Stomach (tissue), 9 donors: ENCODE results near the gene PRKCE. TPM values are rescaled to one million over a fixed set of nuclear protein-coding genes. Genes with fewer than 3 reads are reported as not detected.

Experiments used
- DNase-seq, 2 donors: peaks; one replicate each; pipeline versions ENCODE4 v3.0.0 to v3.0.0-alpha.2; 2013 to 2019
- H3K27ac ChIP-seq, 5 donors: fragments of 200-600 bp in 4 of 5; sonication (generic) in 4 of 5; one replicate each; pipeline ENCODE4 v1.5.1; 2013 to 2019; ENCODE audit warnings: mild to moderate bottlenecking in 1 of 5, moderate library complexity in 1 of 5
- H3K27me3 ChIP-seq, 3 donors: fragments of 200-600 bp; sonication (generic); one replicate each; pipeline ENCODE4 v1.5.1; 2017 to 2019; ENCODE audit warnings: mixed run types in 1 of 3
- H3K36me3 ChIP-seq, 4 donors: fragments of 200-600 bp; sonication (generic); 1 replicate in 3 of 4; 2 replicates in 1 of 4; pipeline ENCODE4 v1.5.1; 2016 to 2019
- H3K4me1 ChIP-seq, 4 donors: fragments of 200-600 bp; sonication (generic); one replicate each; pipeline ENCODE4 v1.5.1; 2016 to 2019
- H3K4me3 ChIP-seq, 4 donors: fragments of 200-600 bp; sonication (generic) in 3 of 4; one replicate each; pipeline ENCODE4 v1.5.1; 2016 to 2019; ENCODE audit warnings: mild to moderate bottlenecking in 1 of 4
- H3K9me3 ChIP-seq, 4 donors: fragments of 200-600 bp; sonication (generic); one replicate each; pipeline ENCODE4 v1.5.1; 2016 to 2019
- CTCF ChIP-seq, 7 experiments: fragments of 450-650 bp in 4 of 7; fragments of 200-600 bp in 3 of 7; sonication (generic) in 3 of 7; IDR thresholded peaks; one replicate each; pipeline ENCODE4 v1.5.1; 2016 to 2019; ENCODE audit warnings: antibody characterized with exemption in 7 of 7, control low read depth in 2 of 7, mild to moderate bottlenecking in 1 of 7
- EP300 ChIP-seq: sonication (generic); formaldehyde crosslinking; IDR thresholded peaks from one replicate; pipeline ENCODE4 v1.6.1; 2017; ENCODE audit warnings: antibody characterized with exemption
- POLR2A ChIP-seq, 4 donors: fragments of 450-650 bp; IDR thresholded peaks; one replicate each; pipeline ENCODE4 v1.6.1; 2016; ENCODE audit warnings: antibody characterized with exemption in 4 of 4, control low read depth in 2 of 4, mild to moderate bottlenecking in 1 of 4, moderate library complexity in 1 of 4
- POLR2AphosphoS5 ChIP-seq, 3 donors: sonication (generic); formaldehyde crosslinking; IDR thresholded peaks; one replicate each; pipeline ENCODE4 v1.6.1; 2016; ENCODE audit warnings: antibody characterized with exemption in 3 of 3
- WGBS, 5 donors: extraction: QIAGEN DNeasy Blood & Tissue Kit in 3 of 5; methylation state at CpG; one replicate each; pipeline versions ENCODE4 v1.1.5 to v1.1.7; 2013 to 2018; 5-methylcytosine and 5-hydroxymethylcytosine counted together
- intact Hi-C: fragments of 100-400 bp; cut with DNase I; formaldehyde crosslinking; loops from one replicate; pipeline ENCODE4 v1.15.1; 2023; ENCODE audit warnings: low total_unique reads
- polyA plus RNA-seq, 3 donors: library from polyadenylated mRNA; stranded (reverse); fragments of 200-250 nt; gene quantifications; one replicate each; pipeline ENCODE4 v1.2.3, GENCODE V29; 2013
- total RNA-seq, 5 donors: library from RNA; depleted of rRNA; stranded (reverse); fragments of >200 nt; gene quantifications; one replicate each; pipeline versions ENCODE4 v1.1.0 to v1.2.3, GENCODE V29; 2014 to 2016
- donor health status: healthy with polysubstance abuse.
- donor health status: Bipolar disorder and iron deficiency.
- donor health status: healthy.

The PRKCE gene
- total and polyA plus RNA-seq, 8 donors: 2.0 to 92.0 (median 10.0) TPM

GRCh38 chr2:45647356-45647755 is 4.1 kb upstream of the PRKCE start:
- TF ChIP-seq POLR2A (IDR thresholded peaks at IDR 0.05) (no peak), EP300 (no peak), POLR2AphosphoS5 (IDR thresholded peaks at IDR 0.05) (no peak), CTCF (IDR thresholded peaks at IDR 0.05) (no peak)
- no peak overlapping the region for H3K4me3 ChIP-seq
- 80 to 89% (median 85%) methylated on average over 9 of the region's 9 CpGs for WGBS, 5 donors
- no peaks in the 10 kb centered on the region for H3K9me3 ChIP-seq
- H3K27me3 ChIP-seq: peaks cover 0 to 7% (median 0%) of the 10 kb centered on the region in 3 donors
- no peak overlapping the region for H3K27ac ChIP-seq
- peak in 1 of 2 donors; percentile 26 for DNase-seq
- intact Hi-C loops: no loop called here
- no peaks in the 10 kb centered on the region for H3K36me3 ChIP-seq
- H3K4me1 ChIP-seq: peaks cover 12 to 39% (median 25%) of the 10 kb centered on the region in 4 donors

- intact Hi-C loops: no loop called here
- Histone ChIP-seq H3K27ac (no peak overlapping the region), H3K9me3 (no peaks in the 10 kb centered on the region), H3K36me3 (no peaks in the 10 kb centered on the region), H3K27me3 (peaks cover 0 to under 1% (median 0%) of the 10 kb centered on the region in 3 donors), H3K4me3 (no peak overlapping the region), H3K4me1 (peaks cover 14 to 43% (median 31%) of the 10 kb centered on the region in 4 donors)
- 88 to 97% (median 95%) methylated on average over 3 of the region's 3 CpGs for WGBS, 5 donors
- no peak for DNase-seq
- TF ChIP-seq POLR2A (IDR thresholded peaks at IDR 0.05) (no peak), POLR2AphosphoS5 (IDR thresholded peaks at IDR 0.05) (no peak), CTCF (IDR thresholded peaks at IDR 0.05) (no peak), EP300 (no peak)
These were observed 3.4 kb upstream of the PRKCE start for GRCh38 chr2:45647986-45648520.

GRCh38 chr2:45648636-45649035 is 2.8 kb upstream of the PRKCE start:
- Histone ChIP-seq H3K4me1 (peaks cover 12 to 44% (median 30%) of the 10 kb centered on the region in 4 donors), H3K36me3 (no peaks in the 10 kb centered on the region), H3K27me3 (no peaks in the 10 kb centered on the region), H3K9me3 (no peaks in the 10 kb centered on the region), H3K4me3 (no peak overlapping the region), H3K27ac (peak overlapping the region in 2 of 5 donors; percentile 99 to 100)
- intact Hi-C loops: no loop called here
- TF ChIP-seq CTCF (IDR thresholded peaks at IDR 0.05): no peak
- TF ChIP-seq POLR2AphosphoS5 (IDR thresholded peaks at IDR 0.05): no peak
- no peak for TF ChIP-seq EP300
- no peak for TF ChIP-seq POLR2A (IDR thresholded peaks at IDR 0.05)
- WGBS, 5 donors: 83 to 93% (median 87%) methylated on average over 2 of the region's 2 CpGs
- no peak for DNase-seq

- Histone ChIP-seq H3K9me3 (no peaks in the 10 kb centered on the region), H3K27me3 (no peaks in the 10 kb centered on the region), H3K4me3 (peak overlapping the region; percentile 76 to 93 (median 86)), H3K36me3 (no peaks in the 10 kb centered on the region), H3K4me1 (peaks cover 16 to 47% (median 31%) of the 10 kb centered on the region in 4 donors), H3K27ac (peak overlapping the region; percentile 95 to 100 (median 99))
- intact Hi-C loops: no loop called here
- 8 to 11% (median 10%) methylated on average over 10 of the region's 10 CpGs for WGBS, 5 donors
- DNase-seq: peak in 1 of 2 donors; percentile 47
- TF ChIP-seq POLR2A (IDR thresholded peaks at IDR 0.05): no peak
- no peak for TF ChIP-seq POLR2AphosphoS5 (IDR thresholded peaks at IDR 0.05)
- no peak for TF ChIP-seq CTCF (IDR thresholded peaks at IDR 0.05)
- no peak for TF ChIP-seq EP300
These were observed 2.0 kb upstream of the PRKCE start for GRCh38 chr2:45649462-45649857.
